Activated CD4-positive, CD25-positive, alpha-beta regulatory T cell (primary cell): Measurements from ENCODE around the gene SH2D7.

Experiments
- DNase-seq, 4 experiments: peaks; one replicate each; lab custom pipeline; 2025; lab: John Stamatoyannopoulos, UW

The SH2D7 gene

GRCh38 chr15:78061963-78062427 is 30.4 kb upstream of the SH2D7 start:
- no peak for DNase-seq

GRCh38 chr15:78063217-78063616 is 29.1 kb upstream of the SH2D7 start:
- DNase-seq, result no peak

GRCh38 chr15:78063970-78064385 is 28.4 kb upstream of the SH2D7 start:
- DNase-seq, result no peak

GRCh38 chr15:78064544-78064943 is 27.8 kb upstream of the SH2D7 start:
- DNase-seq, result no peak

GRCh38 chr15:78065284-78065872 is 27.0 kb upstream of the SH2D7 start:
- DNase-seq, result no peak

- no peak for DNase-seq
Measured at GRCh38 chr15:78065973-78066946, 26.1 kb upstream of the SH2D7 start.

- no peak for DNase-seq
Measured at GRCh38 chr15:78067328-78068228, 24.8 kb upstream of the SH2D7 start.

- DNase-seq, result no peak
Measured at GRCh38 chr15:78069052-78069414, 23.3 kb upstream of the SH2D7 start.

- no peak for DNase-seq
Measured at GRCh38 chr15:78069462-78070029, 22.8 kb upstream of the SH2D7 start.

GRCh38 chr15:78070049-78070700 is 22.2 kb upstream of the SH2D7 start:
- DNase-seq, result peak in 2 of 4 experiments; percentile 10 to 12

GRCh38 chr15:78071383-78071782 is 21.0 kb upstream of the SH2D7 start:
- no peak for DNase-seq

- DNase-seq, result no peak
Measured at GRCh38 chr15:78072080-78072892, 20.1 kb upstream of the SH2D7 start.

GRCh38 chr15:78073046-78073787 is 19.1 kb upstream of the SH2D7 start:
- no peak for DNase-seq

GRCh38 chr15:78075490-78076230 is 16.7 kb upstream of the SH2D7 start:
- no peak for DNase-seq

GRCh38 chr15:78076231-78077052 is 15.9 kb upstream of the SH2D7 start:
- no peak for DNase-seq

GRCh38 chr15:78077053-78077870 is 15.1 kb upstream of the SH2D7 start, which contains the start of gene TBC1D2B:
Gene TBC1D2B, minus strand, starts transcription at chr15:78077711. Its CDS starts 59 bp downstream, at chr15:78077652.
- peak; percentile 44 to 58 (median 50) for DNase-seq

GRCh38 chr15:78077871-78078210 is 14.5 kb upstream of the SH2D7 start:
- DNase-seq, result no peak
